ENCODE measurements around the gene UPK1B.
"Not testable (repeated sequence)": the region's sequence is repeated elsewhere in the genome, so short reads cannot be mapped to it uniquely, and the experiment has no call there.

UPK1B gene

GRCh38 chr3:119227070-119227850 is 53.9 kb downstream of the UPK1B start:
- no peak for DNase-seq

GRCh38 chr3:119228373-119229145 is 55.2 kb downstream of the UPK1B start:
- DNase-seq: no peak

GRCh38 chr3:119229190-119229589 is 55.8 kb downstream of the UPK1B start:
- DNase-seq: no peak

GRCh38 chr3:119230071-119230470 is 56.7 kb downstream of the UPK1B start:
- DNase-seq: no peak

- DNase-seq: no peak
Measured at GRCh38 chr3:119230745-119231144, 57.3 kb downstream of the UPK1B start.

- DNase-seq: no peak
Measured at GRCh38 chr3:119234610-119235009, 61.2 kb downstream of the UPK1B start.

- DNase-seq: no peak
Measured at GRCh38 chr3:119235151-119235550, 61.8 kb downstream of the UPK1B start.

GRCh38 chr3:119236756-119237155 is 63.4 kb downstream of the UPK1B start:
- no peak for DNase-seq

- no peak for DNase-seq
Measured at GRCh38 chr3:119237299-119237698, 63.9 kb downstream of the UPK1B start.

GRCh38 chr3:119238363-119238762 is 65.0 kb downstream of the UPK1B start:
- no peak for DNase-seq

- DNase-seq: no peak
Measured at GRCh38 chr3:119239206-119239820, 65.9 kb downstream of the UPK1B start.

GRCh38 chr3:119240101-119240590 is 66.7 kb downstream of the UPK1B start:
- peak; percentile 31 for DNase-seq

- peak; percentile 72 for DNase-seq
Measured at GRCh38 chr3:119240591-119241434, 67.4 kb downstream of the UPK1B start, which contains the start of gene B4GALT4. Gene B4GALT4 (minus strand): TSS chr3:119240878. CDS start chr3:119230099, 10,779 bp downstream.

- not testable (repeated sequence) for DNase-seq
Measured at GRCh38 chr3:119242387-119243057, 69.1 kb downstream of the UPK1B start.

- DNase-seq: not testable (repeated sequence)
Measured at GRCh38 chr3:119243058-119243529, 69.7 kb downstream of the UPK1B start.

GRCh38 chr3:119243712-119244111 is 70.3 kb downstream of the UPK1B start:
- no peak for DNase-seq

GRCh38 chr3:119245778-119246177 is 72.4 kb downstream of the UPK1B start:
- no peak for DNase-seq
